Neutrophil (primary cell): Measurements from ENCODE around the gene ARHGEF11.

Experiments used
- H3K27ac ChIP-seq: fragments of 200-600 bp; sonication (generic); 2 replicates; pipeline ENCODE4 v1.5.1; 2016; ENCODE audit warnings: mild to moderate bottlenecking, moderate library complexity
- H3K27me3 ChIP-seq: fragments of 200-600 bp; sonication (generic); 2 replicates; pipeline ENCODE4 v1.6.0; 2016; ENCODE audit warnings: mild to moderate bottlenecking
- H3K36me3 ChIP-seq: fragments of 200-600 bp; sonication (generic); 2 replicates; pipeline ENCODE4 v1.5.1; 2017
- H3K4me1 ChIP-seq, 2 experiments: fragments of 200-600 bp in 1 of 2; sonication (generic) in 1 of 2; 1 replicate in 1 of 2; 2 replicates in 1 of 2; pipeline versions ENCODE4 v1.5.1 to v1.6.1; 2013 to 2016; ENCODE audit warnings: low read depth in 1 of 2, low read length in 1 of 2, mild to moderate bottlenecking in 1 of 2, moderate library complexity in 1 of 2; ENCODE audit not compliant: control insufficient read depth in 1 of 2, insufficient read depth in 1 of 2
- H3K4me3 ChIP-seq, 2 experiments: fragments of 200-600 bp in 1 of 2; sonication (generic) in 1 of 2; 1 replicate in 1 of 2; 2 replicates in 1 of 2; pipeline ENCODE4 v1.5.1; 2013 to 2016; ENCODE audit warnings: low read depth in 1 of 2, low read length in 1 of 2, mild to moderate bottlenecking in 1 of 2, moderate library complexity in 1 of 2
- H3K9me3 ChIP-seq: fragments of 200-600 bp; sonication (generic); 2 replicates; pipeline ENCODE4 v1.5.1; 2016
- TF ChIP-seq, protein P1 (sequence below): fragments of 200-600 bp; sonication (generic); IDR thresholded peaks from 2 replicates; pipeline ENCODE4 v1.5.1; 2016; ENCODE audit warnings: antibody characterized with exemption

The ARHGEF11 gene

DNA sequence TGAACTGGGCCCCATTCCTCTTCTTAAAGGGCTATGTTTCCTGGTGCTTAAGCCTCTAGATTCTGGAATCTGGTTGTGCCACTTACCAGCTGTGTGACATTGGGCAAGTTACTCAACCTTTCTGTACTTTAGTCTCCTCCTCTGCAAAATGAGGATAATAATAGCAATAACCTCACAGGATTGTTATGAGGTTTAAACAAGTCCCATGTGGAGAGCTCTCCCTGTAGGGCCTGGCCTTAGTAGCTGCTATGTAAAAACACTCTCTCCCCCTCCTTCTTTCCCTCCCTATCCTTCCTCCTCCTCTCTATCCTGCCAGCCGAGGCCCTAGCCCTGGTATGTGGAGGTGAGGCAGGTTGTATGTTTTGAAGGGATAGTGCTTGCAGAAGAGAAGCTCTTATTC is 160.2 kb downstream of the ARHGEF11 start:
- Histone ChIP-seq H3K9me3 (no peaks in the 10 kb centered on the region), H3K4me1 (no peaks in the 10 kb centered on the region), H3K27me3 (peaks cover 79% of the 10 kb centered on the region), H3K36me3 (no peaks in the 10 kb centered on the region), H3K27ac (no peak overlapping the region), H3K4me3 (no peak overlapping the region)
- TF ChIP-seq, protein P1, sequence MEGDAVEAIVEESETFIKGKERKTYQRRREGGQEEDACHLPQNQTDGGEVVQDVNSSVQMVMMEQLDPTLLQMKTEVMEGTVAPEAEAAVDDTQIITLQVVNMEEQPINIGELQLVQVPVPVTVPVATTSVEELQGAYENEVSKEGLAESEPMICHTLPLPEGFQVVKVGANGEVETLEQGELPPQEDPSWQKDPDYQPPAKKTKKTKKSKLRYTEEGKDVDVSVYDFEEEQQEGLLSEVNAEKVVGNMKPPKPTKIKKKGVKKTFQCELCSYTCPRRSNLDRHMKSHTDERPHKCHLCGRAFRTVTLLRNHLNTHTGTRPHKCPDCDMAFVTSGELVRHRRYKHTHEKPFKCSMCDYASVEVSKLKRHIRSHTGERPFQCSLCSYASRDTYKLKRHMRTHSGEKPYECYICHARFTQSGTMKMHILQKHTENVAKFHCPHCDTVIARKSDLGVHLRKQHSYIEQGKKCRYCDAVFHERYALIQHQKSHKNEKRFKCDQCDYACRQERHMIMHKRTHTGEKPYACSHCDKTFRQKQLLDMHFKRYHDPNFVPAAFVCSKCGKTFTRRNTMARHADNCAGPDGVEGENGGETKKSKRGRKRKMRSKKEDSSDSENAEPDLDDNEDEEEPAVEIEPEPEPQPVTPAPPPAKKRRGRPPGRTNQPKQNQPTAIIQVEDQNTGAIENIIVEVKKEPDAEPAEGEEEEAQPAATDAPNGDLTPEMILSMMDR, result no peak
